Activated CD8-positive, alpha-beta memory T cell treated with anti-CD3 and anti-CD28 coated beads, Interleukin-2, amount 50 U/mL, for 24 hours (primary cell): ENCODE data around the gene WNK1.
"Not testable (repeated sequence)": the region's sequence is repeated elsewhere in the genome, so short reads cannot be mapped to it uniquely, and the experiment has no call there.

Source experiments
- DNase-seq: peaks from one replicate; pipeline ENCODE4 v3.0.0-alpha.2; 2020; ENCODE audit errors: extremely low read depth

The WNK1 gene

DNA sequence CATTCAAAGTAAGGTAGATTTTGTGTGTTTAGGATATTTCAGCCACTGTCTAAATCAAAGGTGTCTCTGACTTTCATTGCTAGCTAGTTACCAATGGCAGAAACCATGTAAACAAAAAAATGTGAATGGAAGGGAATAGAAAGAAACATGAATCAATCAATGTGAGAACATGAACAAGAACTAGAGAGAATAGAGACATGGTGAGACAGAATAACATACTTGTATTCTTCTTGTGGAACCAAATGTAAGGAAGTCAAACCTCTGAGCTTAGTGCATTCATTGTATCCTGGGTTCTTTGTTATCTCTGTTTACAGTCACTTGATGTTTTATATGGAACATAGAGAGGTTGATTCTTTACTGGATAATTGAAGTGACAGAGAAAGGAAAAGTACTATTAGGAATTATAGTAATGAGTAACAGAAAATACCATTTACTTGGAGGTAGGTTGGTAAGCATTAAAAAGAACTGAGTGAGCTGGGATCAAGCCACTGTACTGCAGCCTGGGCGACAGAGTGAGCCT, 2.6 kb upstream of the WNK1 start:
- DNase-seq = no peak

DNA sequence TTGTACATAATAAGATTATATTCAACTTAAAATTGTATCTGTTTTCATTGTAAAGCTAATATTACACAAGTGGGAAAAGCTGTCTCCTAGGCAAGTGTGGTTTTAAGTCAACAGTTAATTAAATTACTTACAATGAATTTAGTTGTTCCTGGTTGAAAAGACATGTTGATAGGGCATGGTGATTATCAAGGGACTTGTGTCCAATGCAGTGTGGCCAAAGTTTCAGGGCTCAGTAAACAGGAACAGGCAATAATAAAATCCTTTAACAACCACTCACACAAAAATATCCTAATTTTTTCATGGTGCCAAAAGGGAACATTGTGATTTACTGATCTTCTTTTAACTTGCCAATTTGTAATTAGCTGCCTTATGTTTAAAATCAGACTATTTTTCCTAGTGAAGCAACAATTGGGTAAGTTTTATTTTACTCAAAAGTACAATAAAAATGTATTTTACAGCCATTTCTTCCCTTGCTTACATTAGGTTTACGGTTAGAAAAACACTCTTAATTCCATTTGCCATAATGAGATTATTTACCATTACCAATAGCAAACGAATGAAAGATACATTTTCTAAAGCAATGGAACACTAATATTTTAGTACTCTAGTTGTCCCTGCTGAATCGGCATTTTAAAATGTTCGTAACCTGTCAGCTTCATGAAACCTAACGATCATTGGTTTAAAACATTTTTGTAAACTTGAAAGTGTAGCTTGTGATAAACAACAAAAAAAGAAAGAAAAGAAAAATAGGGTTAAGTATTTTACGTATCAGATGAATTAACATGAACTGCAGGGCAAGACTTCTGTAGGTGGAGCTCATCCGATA, 1.8 kb upstream of the WNK1 start:
- DNase-seq = no peak

GRCh38 chr12:751192-751998, 984 bp upstream of the WNK1 start:
- peak; percentile 70 for DNase-seq

DNA sequence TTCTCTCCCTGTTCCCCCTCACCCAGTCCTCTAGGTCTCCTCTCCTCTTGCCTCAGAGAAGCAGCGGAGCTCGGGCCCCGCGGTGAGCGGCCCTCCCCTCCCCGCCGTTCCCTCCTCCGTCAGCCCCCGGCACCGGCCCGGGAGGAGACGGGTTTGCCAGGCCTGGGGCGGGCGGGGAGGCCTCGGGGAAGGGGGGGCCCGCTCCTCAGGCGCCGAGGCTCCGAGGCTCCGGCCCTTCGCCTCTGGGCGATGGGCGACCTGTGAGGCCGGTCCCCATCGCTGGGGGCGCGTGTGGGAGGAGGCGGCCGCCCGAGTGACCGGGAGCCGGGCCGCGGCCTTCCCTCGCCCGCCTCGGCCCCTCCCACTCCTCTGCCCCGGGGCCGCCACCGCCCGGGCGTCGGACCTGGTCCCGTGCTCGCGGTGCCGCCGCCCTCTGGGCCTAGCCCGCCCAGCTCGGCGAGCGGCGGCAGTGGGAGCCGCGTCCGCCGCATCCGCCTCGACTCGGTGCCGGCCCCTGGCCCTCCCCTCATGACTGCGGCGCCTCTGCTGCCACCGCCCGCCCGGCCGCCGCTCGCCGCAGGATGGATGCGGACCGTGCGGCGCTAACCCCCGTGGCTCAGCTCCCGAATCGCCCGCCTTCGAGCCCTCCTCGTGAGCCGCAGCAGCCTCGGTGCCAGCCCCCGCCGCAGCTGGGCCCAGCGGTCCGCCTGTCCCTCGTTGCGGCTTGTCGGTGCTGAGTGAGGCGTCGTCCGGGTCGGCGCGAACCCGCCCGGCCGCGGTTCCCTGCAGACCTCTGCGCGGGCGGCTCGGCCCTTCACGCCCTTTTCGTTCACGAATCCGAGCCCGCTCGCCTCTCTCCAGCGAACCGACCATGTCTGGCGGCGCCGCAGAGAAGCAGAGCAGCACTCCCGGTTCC, 574 bp downstream of the WNK1 start:
- DNase-seq = no peak

DNA sequence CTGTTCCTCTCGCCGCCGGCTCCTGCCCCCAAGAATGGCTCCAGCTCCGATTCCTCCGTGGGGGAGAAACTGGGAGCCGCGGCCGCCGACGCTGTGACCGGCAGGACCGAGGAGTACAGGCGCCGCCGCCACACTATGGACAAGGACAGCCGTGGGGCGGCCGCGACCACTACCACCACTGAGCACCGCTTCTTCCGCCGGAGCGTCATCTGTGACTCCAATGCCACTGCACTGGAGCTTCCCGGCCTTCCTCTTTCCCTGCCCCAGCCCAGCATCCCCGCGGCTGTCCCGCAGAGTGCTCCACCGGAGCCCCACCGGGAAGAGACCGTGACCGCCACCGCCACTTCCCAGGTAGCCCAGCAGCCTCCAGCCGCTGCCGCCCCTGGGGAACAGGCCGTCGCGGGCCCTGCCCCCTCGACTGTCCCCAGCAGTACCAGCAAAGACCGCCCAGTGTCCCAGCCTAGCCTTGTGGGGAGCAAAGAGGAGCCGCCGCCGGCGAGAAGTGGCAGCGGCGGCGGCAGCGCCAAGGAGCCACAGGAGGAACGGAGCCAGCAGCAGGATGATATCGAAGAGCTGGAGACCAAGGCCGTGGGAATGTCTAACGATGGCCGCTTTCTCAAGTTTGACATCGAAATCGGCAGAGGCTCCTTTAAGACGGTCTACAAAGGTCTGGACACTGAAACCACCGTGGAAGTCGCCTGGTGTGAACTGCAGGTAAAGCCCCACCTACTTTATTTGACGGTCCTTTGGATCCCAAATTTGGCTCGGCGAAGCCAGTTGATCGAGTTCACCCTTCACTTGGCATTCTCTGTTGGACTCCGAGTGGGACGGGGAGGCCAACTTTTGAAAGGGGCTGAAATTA, 1.5 kb downstream of the WNK1 start:
- DNase-seq = no peak

DNA sequence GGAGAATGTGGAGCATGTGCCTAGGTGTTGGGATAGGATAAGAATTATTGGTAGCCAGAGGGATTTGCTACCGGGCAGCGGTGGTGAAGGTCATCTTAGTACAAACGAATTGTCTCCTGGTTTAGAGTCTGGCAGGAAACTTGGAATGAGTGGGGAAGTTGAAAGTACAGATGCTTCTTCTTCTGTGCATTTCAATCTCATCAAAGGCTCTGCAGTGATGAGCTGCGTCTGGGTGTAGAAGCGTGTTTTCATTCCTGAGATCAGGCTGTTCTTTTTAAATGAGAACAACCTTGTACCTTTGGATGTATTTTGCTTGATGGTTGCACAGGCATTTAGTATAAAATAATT, 2.1 kb downstream of the WNK1 start:
- DNase-seq = no peak

DNA sequence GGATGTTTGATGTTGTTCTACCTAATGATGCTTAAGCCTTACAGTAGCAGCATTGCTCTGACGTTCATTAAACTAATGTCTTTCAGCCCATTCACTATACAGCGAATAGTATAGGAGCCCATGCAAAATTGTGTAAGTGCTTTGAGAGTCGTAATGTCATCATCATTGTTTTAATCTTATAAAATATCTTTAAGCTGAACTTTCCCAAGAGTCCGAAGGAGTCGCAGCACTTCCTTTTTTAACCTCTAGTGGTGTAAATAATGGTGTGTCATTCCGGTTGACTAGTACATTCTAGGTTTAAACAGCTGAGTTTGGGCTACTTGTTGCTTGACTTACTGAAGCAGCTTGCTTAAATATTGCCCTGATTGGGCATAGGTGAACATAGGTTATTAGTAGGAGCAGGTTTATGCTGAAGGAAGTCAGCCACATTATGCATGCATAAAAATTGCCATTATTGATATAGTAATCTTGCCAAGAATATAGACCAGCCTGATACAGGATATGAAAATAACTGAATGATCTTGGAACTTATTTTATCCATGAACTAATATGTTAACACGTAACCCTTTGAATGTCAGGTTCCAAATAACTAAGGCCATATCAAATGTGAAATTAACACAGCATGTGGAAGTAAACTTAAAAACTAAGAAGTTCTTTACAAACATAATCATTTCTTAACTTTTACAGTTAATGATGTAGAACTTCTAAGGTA, 2.6 kb downstream of the WNK1 start:
- DNase-seq = no peak

- DNase-seq = no peak
Observed at GRCh38 chr12:759628-760027, 7.2 kb downstream of the WNK1 start.

DNA sequence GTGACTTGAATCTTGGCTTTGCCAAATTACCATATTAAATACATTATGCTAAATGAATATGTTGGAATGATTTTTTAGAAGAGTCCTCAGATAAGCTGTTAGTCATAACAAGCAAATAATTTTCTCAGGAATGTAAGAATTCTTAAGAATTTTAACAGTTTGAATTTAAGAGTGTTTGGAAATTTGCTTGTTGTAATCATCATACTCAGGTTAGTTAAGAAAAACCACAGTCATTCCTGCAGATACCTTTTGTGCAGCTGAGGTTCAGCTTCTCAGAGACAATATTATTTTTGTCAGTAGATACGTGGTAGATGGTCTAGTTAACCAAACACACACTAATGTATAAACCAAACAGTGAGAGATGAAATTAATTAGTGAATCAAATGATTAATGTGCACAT, 8.9 kb downstream of the WNK1 start:
- DNase-seq = no peak

- DNase-seq = no peak
Observed at GRCh38 chr12:765840-766239, 13.5 kb downstream of the WNK1 start.

DNA sequence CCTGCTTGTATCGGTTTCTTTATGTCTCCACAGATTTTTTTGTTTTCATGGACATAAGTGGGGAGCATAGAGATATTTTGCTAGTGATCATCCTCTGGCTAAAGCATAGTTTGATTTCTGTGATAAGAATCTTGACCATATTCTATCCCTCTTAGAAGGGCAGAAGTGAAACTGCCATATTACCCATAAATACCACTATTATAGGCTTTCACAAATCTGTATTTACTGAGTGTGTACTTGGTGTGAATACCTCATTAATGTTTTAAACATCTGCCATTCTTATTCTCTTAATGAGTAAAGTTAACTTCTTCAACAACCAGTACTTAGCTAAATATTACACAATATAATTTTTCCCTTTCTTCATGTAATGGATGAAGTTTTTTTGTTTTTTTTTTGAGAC, 16.1 kb downstream of the WNK1 start:
- DNase-seq = no peak

GRCh38 chr12:770479-770878, 18.1 kb downstream of the WNK1 start:
- no peak for DNase-seq

- DNase-seq = no peak
Observed at GRCh38 chr12:772056-772697, 19.8 kb downstream of the WNK1 start.

DNA sequence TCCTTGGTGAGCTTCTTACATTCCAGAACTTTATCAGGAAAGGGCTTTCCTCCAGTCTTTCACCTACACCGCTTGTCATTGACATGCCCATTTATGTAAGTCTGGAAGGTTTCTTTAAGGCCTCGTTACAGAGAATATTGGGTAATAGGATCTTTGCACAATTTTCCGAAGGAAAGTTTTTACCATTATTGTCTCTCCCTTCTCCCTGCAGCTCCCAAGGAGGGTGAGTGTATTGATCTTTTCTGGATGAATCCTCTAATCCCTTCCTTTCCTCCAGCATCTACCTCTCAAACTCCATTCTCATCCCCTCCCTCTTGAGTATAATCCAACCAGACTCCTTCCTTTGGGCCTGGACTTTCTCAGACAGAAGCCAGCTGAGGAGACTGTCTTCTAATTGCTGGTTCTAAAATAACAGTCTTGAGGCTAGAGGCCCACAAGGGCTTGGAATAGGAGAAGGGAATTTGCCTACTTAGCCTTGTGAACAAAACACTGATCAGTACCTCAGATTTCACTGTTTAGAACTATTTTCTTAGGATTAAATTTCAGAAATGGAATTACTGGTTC, 21.8 kb downstream of the WNK1 start:
- DNase-seq = no peak

- not testable (repeated sequence) for DNase-seq
Observed at GRCh38 chr12:775973-776771, 23.8 kb downstream of the WNK1 start.

- not testable (repeated sequence) for DNase-seq
Observed at GRCh38 chr12:776772-777373, 24.5 kb downstream of the WNK1 start.

DNA sequence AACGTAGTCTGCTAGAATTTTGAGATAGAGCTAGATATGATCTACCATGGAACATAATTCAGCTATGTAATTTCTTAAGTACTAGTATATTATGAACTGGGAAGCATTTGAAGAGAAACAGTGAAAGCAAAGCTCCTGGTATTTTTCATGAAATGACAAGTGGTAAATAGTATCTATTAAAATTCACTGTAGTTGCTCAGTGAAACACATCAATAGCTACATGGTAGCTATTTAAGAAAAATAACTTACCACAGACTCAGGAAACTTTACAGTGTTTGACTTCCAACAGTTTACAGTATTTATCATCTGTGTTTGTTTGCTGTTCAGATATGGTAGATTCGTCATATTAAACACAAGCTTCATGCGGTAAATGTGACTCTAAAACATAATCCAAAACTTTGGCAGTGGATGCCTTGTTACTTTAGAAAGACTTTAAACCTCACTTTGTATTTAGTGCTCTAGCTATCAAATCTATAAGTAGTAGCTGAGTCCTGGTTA, 25.2 kb downstream of the WNK1 start:
- no peak for DNase-seq

DNA sequence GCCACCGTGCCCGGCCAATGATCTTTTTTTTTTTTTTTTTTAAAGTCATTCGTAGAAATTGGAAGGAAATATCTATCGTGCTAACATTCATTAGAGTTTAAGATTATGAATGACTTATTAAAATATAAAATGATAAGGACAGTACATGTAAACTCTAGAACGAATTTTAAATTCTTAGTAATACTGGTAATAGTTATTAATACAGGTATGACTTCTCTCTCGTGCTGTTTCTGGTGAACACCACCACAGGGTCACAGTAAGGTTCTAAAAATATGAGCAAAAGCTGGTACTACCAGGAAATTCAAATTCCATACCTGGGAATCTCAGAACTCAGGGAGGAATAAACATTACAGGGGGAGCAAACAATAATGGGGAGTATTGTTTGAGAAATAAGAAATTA, 26.2 kb downstream of the WNK1 start:
- DNase-seq = no peak
